IPS-20b (cell line): Measurements from ENCODE around the gene CREB5.

Experiments
- H3K27ac ChIP-seq: one replicate; pipeline ENCODE4 v1.5.1; 2013; ENCODE audit warnings: low read length
- H3K27me3 ChIP-seq: 2 replicates; pipeline ENCODE4 v1.6.1; 2013; ENCODE audit warnings: mild to moderate bottlenecking, low read length, inconsistent platforms; ENCODE audit not compliant: insufficient read depth
- H3K36me3 ChIP-seq: 2 replicates; pipeline ENCODE4 v1.6.1; 2013; ENCODE audit warnings: low read depth, mild to moderate bottlenecking, inconsistent platforms, low read length, moderate library complexity; ENCODE audit not compliant: insufficient read depth
- H3K4me1 ChIP-seq: 2 replicates; pipeline ENCODE4 v1.6.1; 2013; ENCODE audit warnings: mild to moderate bottlenecking, control low read depth, inconsistent platforms, low read length, moderate library complexity; ENCODE audit not compliant: insufficient read depth
- H3K4me3 ChIP-seq: 2 replicates; pipeline ENCODE4 v1.5.1; 2013; ENCODE audit warnings: mild to moderate bottlenecking, low read length, inconsistent platforms
- H3K9ac ChIP-seq: 2 replicates; pipeline ENCODE4 v1.6.1; 2013; ENCODE audit warnings: low read depth, mild to moderate bottlenecking, inconsistent platforms, low read length, moderate library complexity
- H3K9me3 ChIP-seq: 2 replicates; pipeline ENCODE4 v1.6.1; 2013; ENCODE audit warnings: mild to moderate bottlenecking, low read depth, low read length, inconsistent platforms; ENCODE audit not compliant: insufficient read depth

CREB5 gene

GRCh38 chr7:28792858-28793257 lies 380.5 kb downstream of the CREB5 start:
- Histone ChIP-seq H3K27me3 (no peaks in the 10 kb centered on the region; the same call in 1 of the 2 replicates), H3K9ac (no peak overlapping the region), H3K4me3 (no peak overlapping the region), H3K27ac (no peak overlapping the region), H3K4me1 (peaks cover 9% of the 10 kb centered on the region), H3K36me3 (no peaks in the 10 kb centered on the region), H3K9me3 (no peaks in the 10 kb centered on the region)

- Histone ChIP-seq H3K27ac (no peak overlapping the region), H3K27me3 (no peaks in the 10 kb centered on the region; the same call in 1 of the 2 replicates), H3K9ac (no peak overlapping the region), H3K9me3 (no peaks in the 10 kb centered on the region), H3K36me3 (no peaks in the 10 kb centered on the region), H3K4me3 (no peak overlapping the region), H3K4me1 (peaks cover 9% of the 10 kb centered on the region)
Observed at GRCh38 chr7:28793381-28794085, 381.2 kb downstream of the CREB5 start.

GRCh38 chr7:28798274-28798673 lies 386.0 kb downstream of the CREB5 start:
- no peak overlapping the region for H3K27ac ChIP-seq
- no peaks in the 10 kb centered on the region for H3K9me3 ChIP-seq
- H3K36me3 ChIP-seq: no peaks in the 10 kb centered on the region
- H3K4me3 ChIP-seq: no peak overlapping the region
- no peak overlapping the region for H3K9ac ChIP-seq
- no peaks in the 10 kb centered on the region; the same call in 1 of the 2 replicates for H3K27me3 ChIP-seq
- peaks cover 9% of the 10 kb centered on the region for H3K4me1 ChIP-seq

GRCh38 chr7:28799619-28800018 lies 387.3 kb downstream of the CREB5 start:
- Histone ChIP-seq H3K4me1 (no peaks in the 10 kb centered on the region), H3K36me3 (no peaks in the 10 kb centered on the region), H3K9me3 (no peaks in the 10 kb centered on the region), H3K4me3 (no peak overlapping the region), H3K27ac (no peak overlapping the region), H3K9ac (no peak overlapping the region), H3K27me3 (no peaks in the 10 kb centered on the region)

- no peaks in the 10 kb centered on the region for H3K4me1 ChIP-seq
- H3K9me3 ChIP-seq: no peaks in the 10 kb centered on the region
- H3K27ac ChIP-seq: no peak overlapping the region
- H3K9ac ChIP-seq: no peak overlapping the region
- H3K36me3 ChIP-seq: no peaks in the 10 kb centered on the region
- H3K27me3 ChIP-seq: no peaks in the 10 kb centered on the region
- no peak overlapping the region for H3K4me3 ChIP-seq
Observed at GRCh38 chr7:28800150-28800549, 387.8 kb downstream of the CREB5 start.

GRCh38 chr7:28802450-28802849 lies 390.1 kb downstream of the CREB5 start:
- H3K9me3 ChIP-seq: no peaks in the 10 kb centered on the region
- no peak overlapping the region for H3K9ac ChIP-seq
- H3K4me3 ChIP-seq: no peak overlapping the region
- H3K4me1 ChIP-seq: no peaks in the 10 kb centered on the region
- H3K36me3 ChIP-seq: no peaks in the 10 kb centered on the region
- no peaks in the 10 kb centered on the region for H3K27me3 ChIP-seq
- H3K27ac ChIP-seq: no peak overlapping the region

- no peaks in the 10 kb centered on the region for H3K27me3 ChIP-seq
- no peaks in the 10 kb centered on the region for H3K36me3 ChIP-seq
- no peaks in the 10 kb centered on the region for H3K9me3 ChIP-seq
- H3K9ac ChIP-seq: no peak overlapping the region
- H3K4me1 ChIP-seq: no peaks in the 10 kb centered on the region
- no peak overlapping the region for H3K27ac ChIP-seq
- H3K4me3 ChIP-seq: no peak overlapping the region
Observed at GRCh38 chr7:28804157-28804556, 391.8 kb downstream of the CREB5 start.

GRCh38 chr7:28804990-28805389 lies 392.7 kb downstream of the CREB5 start:
- H3K9ac ChIP-seq: no peak overlapping the region
- no peaks in the 10 kb centered on the region for H3K9me3 ChIP-seq
- no peaks in the 10 kb centered on the region for H3K36me3 ChIP-seq
- H3K27ac ChIP-seq: no peak overlapping the region
- no peaks in the 10 kb centered on the region for H3K4me1 ChIP-seq
- H3K4me3 ChIP-seq: no peak overlapping the region
- H3K27me3 ChIP-seq: no peaks in the 10 kb centered on the region

GRCh38 chr7:28806841-28807240 lies 394.5 kb downstream of the CREB5 start:
- no peaks in the 10 kb centered on the region for H3K27me3 ChIP-seq
- H3K27ac ChIP-seq: no peak overlapping the region
- H3K9ac ChIP-seq: no peak overlapping the region
- H3K36me3 ChIP-seq: no peaks in the 10 kb centered on the region
- no peaks in the 10 kb centered on the region for H3K4me1 ChIP-seq
- no peaks in the 10 kb centered on the region for H3K9me3 ChIP-seq
- no peak overlapping the region for H3K4me3 ChIP-seq

- no peak overlapping the region for H3K27ac ChIP-seq
- no peak overlapping the region for H3K4me3 ChIP-seq
- H3K9me3 ChIP-seq: no peaks in the 10 kb centered on the region
- H3K36me3 ChIP-seq: no peaks in the 10 kb centered on the region
- no peaks in the 10 kb centered on the region for H3K4me1 ChIP-seq
- no peak overlapping the region for H3K9ac ChIP-seq
- no peaks in the 10 kb centered on the region for H3K27me3 ChIP-seq
Observed at GRCh38 chr7:28807396-28807994, 395.2 kb downstream of the CREB5 start.

- no peaks in the 10 kb centered on the region for H3K9me3 ChIP-seq
- no peak overlapping the region for H3K4me3 ChIP-seq
- no peaks in the 10 kb centered on the region for H3K36me3 ChIP-seq
- H3K27me3 ChIP-seq: no peaks in the 10 kb centered on the region
- H3K27ac ChIP-seq: no peak overlapping the region
- H3K4me1 ChIP-seq: no peaks in the 10 kb centered on the region
- H3K9ac ChIP-seq: no peak overlapping the region
Observed at GRCh38 chr7:28808796-28809533, 396.6 kb downstream of the CREB5 start.

- H3K4me3 ChIP-seq: no peak overlapping the region
- H3K27me3 ChIP-seq: no peaks in the 10 kb centered on the region
- H3K36me3 ChIP-seq: no peaks in the 10 kb centered on the region
- H3K9ac ChIP-seq: no peak overlapping the region
- no peaks in the 10 kb centered on the region for H3K9me3 ChIP-seq
- no peaks in the 10 kb centered on the region for H3K4me1 ChIP-seq
- H3K27ac ChIP-seq: no peak overlapping the region
Observed at GRCh38 chr7:28811008-28811407, 398.7 kb downstream of the CREB5 start.
